ENCODE data around the gene MLN. TPM values are rescaled to one million over a fixed set of nuclear protein-coding genes. Genes with fewer than 3 reads are reported as not detected.
A peak's percentile ranks its signal among the peaks of the same experiment; 100 is the strongest.

The MLN gene
- polyA plus RNA-seq, 3 donors, result 1.4 to 2.9 (median 2.0) TPM

- DNase-seq (ENCODE audit: low read depth in 3 of 3, low spot score in 2 of 3), result no peak
Observed at GRCh38 chr6:33776186-33776585, 27.6 kb downstream of the MLN start.

GRCh38 chr6:33774774-33775173 is 29.0 kb downstream of the MLN start:
- DNase-seq (ENCODE audit: low read depth in 3 of 3, low spot score in 2 of 3), result no peak

GRCh38 chr6:33772902-33773472 is 30.8 kb downstream of the MLN start:
- no peak for DNase-seq (ENCODE audit: low read depth in 3 of 3, low spot score in 2 of 3)

- no peak for DNase-seq (ENCODE audit: low read depth in 3 of 3, low spot score in 2 of 3)
Observed at GRCh38 chr6:33772082-33772830, 31.5 kb downstream of the MLN start.

GRCh38 chr6:33771146-33772081 is 32.4 kb downstream of the MLN start:
- peak in 2 of 3 donors; percentile 60 to 72 for DNase-seq (ENCODE audit: low read depth in 3 of 3, low spot score in 2 of 3)

- no peak for DNase-seq (ENCODE audit: low read depth in 3 of 3, low spot score in 2 of 3)
Observed at GRCh38 chr6:33770833-33771145, 33.0 kb downstream of the MLN start.

GRCh38 chr6:33770124-33770832 is 33.5 kb downstream of the MLN start:
- DNase-seq (ENCODE audit: low read depth in 3 of 3, low spot score in 2 of 3), result no peak

GRCh38 chr6:33769248-33769821 is 34.5 kb downstream of the MLN start:
- no peak for DNase-seq (ENCODE audit: low read depth in 3 of 3, low spot score in 2 of 3)

GRCh38 chr6:33768644-33769120 is 35.1 kb downstream of the MLN start:
- no peak for DNase-seq (ENCODE audit: low read depth in 3 of 3, low spot score in 2 of 3)

- DNase-seq (ENCODE audit: low read depth in 3 of 3, low spot score in 2 of 3), result no peak
Observed at GRCh38 chr6:33766921-33767907, 36.6 kb downstream of the MLN start.

- no peak for DNase-seq (ENCODE audit: low read depth in 3 of 3, low spot score in 2 of 3)
Observed at GRCh38 chr6:33765368-33765767, 38.4 kb downstream of the MLN start.

GRCh38 chr6:33764036-33764435 is 39.8 kb downstream of the MLN start:
- no peak for DNase-seq (ENCODE audit: low read depth in 3 of 3, low spot score in 2 of 3)

- DNase-seq (ENCODE audit: low read depth in 3 of 3, low spot score in 2 of 3), result no peak
Observed at GRCh38 chr6:33763483-33763882, 40.3 kb downstream of the MLN start.

GRCh38 chr6:33762713-33763112 is 41.1 kb downstream of the MLN start:
- no peak for DNase-seq (ENCODE audit: low read depth in 3 of 3, low spot score in 2 of 3)

GRCh38 chr6:33761922-33762629 is 41.7 kb downstream of the MLN start:
- no peak for DNase-seq (ENCODE audit: low read depth in 3 of 3, low spot score in 2 of 3)

- DNase-seq (ENCODE audit: low read depth in 3 of 3, low spot score in 2 of 3), result no peak
Observed at GRCh38 chr6:33761581-33761921, 42.3 kb downstream of the MLN start.

GRCh38 chr6:33759887-33760629 is 43.7 kb downstream of the MLN start:
- no peak for DNase-seq (ENCODE audit: low read depth in 3 of 3, low spot score in 2 of 3)

GRCh38 chr6:33758815-33759216 is 45.0 kb downstream of the MLN start:
- no peak for DNase-seq (ENCODE audit: low read depth in 3 of 3, low spot score in 2 of 3)

Data from right renal cortex interstitium (tissue), 3 donors.